PC-9 (cell line): ENCODE results near the gene MRPL43. TPM values are rescaled to one million over a fixed set of nuclear protein-coding genes. Genes with fewer than 3 reads are reported as not detected.

Experiments
- BruUV-seq: library from RNA; stranded (reverse); fragments of 400-500 nt; replicated peaks from 2 replicates; lab custom pipeline; 2021; lab: Mats Ljungman, UMichigan
- CTCF ChIA-PET: fragments of 300-600 bp; sonication (Branson Sonifier 250); formaldehyde crosslinking; loops from one replicate; lab custom pipeline; 2022; ENCODE audit warnings: antibody characterized with exemption; lab: Charles Lee
- POLR2A ChIA-PET: fragments of 300-600 bp; sonication (Branson Sonifier 250); formaldehyde crosslinking; loops from one replicate; lab custom pipeline; 2022; ENCODE audit warnings: antibody characterized with exemption; ENCODE audit not compliant: unreplicated experiment; lab: Charles Lee
- DNase-seq, 2 experiments: peaks; one replicate each; pipeline versions ENCODE4 v3.0.0 to v3.0.0-alpha.2; 2015 to 2022; ENCODE audit warnings: mixed read lengths in 1 of 2
- H2AFZ ChIP-seq: fragments of 200-600 bp; sonication (generic); 2 replicates; pipeline ENCODE4 v1.8.1; 2017; ENCODE audit warnings: antibody characterized with exemption
- H3F3A ChIP-seq: fragments of 200-600 bp; sonication (generic); 2 replicates; pipeline ENCODE4 v1.8.1; 2017; ENCODE audit warnings: antibody characterized with exemption, mild to moderate bottlenecking, low read depth; ENCODE audit not compliant: insufficient read depth
- H3K27ac ChIP-seq: fragments of 200-600 bp; sonication (generic); 2 replicates; pipeline ENCODE4 v1.6.1; 2016; ENCODE audit warnings: mixed run types
- H3K27me3 ChIP-seq: fragments of 200-600 bp; sonication (generic); 2 replicates; pipeline ENCODE4 v1.6.1; 2016; ENCODE audit warnings: low read depth, mixed run types; ENCODE audit not compliant: insufficient read depth
- H3K36me3 ChIP-seq: fragments of 200-600 bp; sonication (generic); 2 replicates; pipeline ENCODE4 v1.6.1; 2016; ENCODE audit warnings: low read depth, mixed run types
- H3K4me1 ChIP-seq: fragments of 200-600 bp; sonication (generic); replicated peaks from 2 replicates; pipeline ENCODE4 v1.6.1; 2016; ENCODE audit warnings: mixed run types; ENCODE audit not compliant: insufficient read depth
- H3K4me2 ChIP-seq: fragments of 200-600 bp; sonication (generic); 2 replicates; pipeline ENCODE4 v1.6.1; 2017; ENCODE audit warnings: mixed run types
- H3K4me3 ChIP-seq: fragments of 200-600 bp; sonication (generic); 2 replicates; pipeline ENCODE4 v1.6.1; 2016; ENCODE audit warnings: mixed run types
- H3K79me2 ChIP-seq: fragments of 200-600 bp; sonication (generic); 2 replicates; pipeline ENCODE4 v1.6.1; 2017; ENCODE audit warnings: low read depth, mixed run types
- H3K9me2 ChIP-seq: fragments of 200-600 bp; sonication (generic); 2 replicates; pipeline ENCODE4 v1.8.1; 2017; ENCODE audit warnings: mild to moderate bottlenecking; ENCODE audit not compliant: insufficient read depth
- H3K9me3 ChIP-seq: fragments of 200-600 bp; sonication (generic); 2 replicates; pipeline ENCODE4 v1.8.1; 2016; ENCODE audit warnings: low read depth; ENCODE audit not compliant: insufficient read depth
- H4K20me1 ChIP-seq: fragments of 200-600 bp; sonication (generic); 2 replicates; pipeline ENCODE4 v1.8.1; 2017; ENCODE audit not compliant: insufficient read depth
- EZH2 ChIP-seq: fragments of 200-600 bp; sonication (generic); IDR thresholded peaks from 2 replicates; pipeline ENCODE4 v1.8.0; 2017; ENCODE audit warnings: antibody characterized with exemption, low read depth
- intact Hi-C: fragments of 100-400 bp; cut with micrococcal nuclease; formaldehyde crosslinking; loops from one replicate; pipeline ENCODE4 v1.10.0; 2022; ENCODE audit not compliant: unreplicated experiment
- total RNA-seq: library from RNA; stranded (reverse); gene quantifications from 2 replicates; pipeline ENCODE4 v1.2.3, GENCODE V29; 2021
- TF ChIP-seq, protein P1 (sequence below): fragments of 200-600 bp; sonication (generic); conservative IDR thresholded peaks from 2 replicates; pipeline ENCODE4 v1.6.1; 2017; ENCODE audit warnings: mixed run types, antibody characterized with exemption, mild to moderate bottlenecking, moderate library complexity

MRPL43 gene
- total RNA-seq, 1 experiment from 2014 or later, result 45.7 TPM

GRCh38 chr10:101028446-101029337, 41.4 kb upstream of the MRPL43 start:
- H3F3A ChIP-seq, result peaks cover 16% of the 10 kb centered on the region; the same call in 1 of the 2 replicates

DNA sequence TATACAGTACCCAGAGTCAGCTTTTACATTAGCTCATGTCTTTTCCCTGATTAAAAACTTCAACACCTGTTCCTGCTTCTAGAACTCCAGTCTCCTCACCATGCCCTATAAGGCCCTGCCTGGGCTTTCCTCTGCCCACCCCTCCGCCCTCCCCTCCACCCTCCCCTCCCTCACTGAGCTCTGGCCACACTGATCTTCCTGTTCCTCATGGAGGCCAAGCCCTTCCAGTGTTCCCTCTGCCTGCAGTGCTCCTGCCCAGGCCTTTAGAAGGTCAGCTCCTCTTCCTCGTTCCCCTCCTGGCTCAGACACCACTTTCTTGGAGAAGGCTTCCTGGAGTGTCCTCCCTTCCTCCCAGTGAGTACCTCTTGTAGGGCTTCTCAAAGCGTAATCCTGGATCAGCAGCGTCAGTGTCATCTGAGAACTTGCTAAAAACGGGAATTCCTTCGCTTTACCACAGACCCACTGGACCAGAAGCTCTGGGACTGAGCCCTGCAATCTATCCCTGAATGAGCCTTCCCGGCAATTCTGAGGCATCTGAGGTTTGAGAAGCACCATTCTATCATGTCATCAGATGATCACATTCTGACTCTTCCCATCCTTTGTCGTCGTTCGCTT, 39.9 kb upstream of the MRPL43 start:
- TF ChIP-seq, protein P1, sequence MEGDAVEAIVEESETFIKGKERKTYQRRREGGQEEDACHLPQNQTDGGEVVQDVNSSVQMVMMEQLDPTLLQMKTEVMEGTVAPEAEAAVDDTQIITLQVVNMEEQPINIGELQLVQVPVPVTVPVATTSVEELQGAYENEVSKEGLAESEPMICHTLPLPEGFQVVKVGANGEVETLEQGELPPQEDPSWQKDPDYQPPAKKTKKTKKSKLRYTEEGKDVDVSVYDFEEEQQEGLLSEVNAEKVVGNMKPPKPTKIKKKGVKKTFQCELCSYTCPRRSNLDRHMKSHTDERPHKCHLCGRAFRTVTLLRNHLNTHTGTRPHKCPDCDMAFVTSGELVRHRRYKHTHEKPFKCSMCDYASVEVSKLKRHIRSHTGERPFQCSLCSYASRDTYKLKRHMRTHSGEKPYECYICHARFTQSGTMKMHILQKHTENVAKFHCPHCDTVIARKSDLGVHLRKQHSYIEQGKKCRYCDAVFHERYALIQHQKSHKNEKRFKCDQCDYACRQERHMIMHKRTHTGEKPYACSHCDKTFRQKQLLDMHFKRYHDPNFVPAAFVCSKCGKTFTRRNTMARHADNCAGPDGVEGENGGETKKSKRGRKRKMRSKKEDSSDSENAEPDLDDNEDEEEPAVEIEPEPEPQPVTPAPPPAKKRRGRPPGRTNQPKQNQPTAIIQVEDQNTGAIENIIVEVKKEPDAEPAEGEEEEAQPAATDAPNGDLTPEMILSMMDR, result no peak
- no peak for TF ChIP-seq EZH2
- CTCF ChIA-PET, result interaction anchor here (1.0 kb wide), 1 partner anchor 9 kb away, joined by 7 read pairs; no protein-coding TSS in a partner anchor
- Histone ChIP-seq H3K79me2 (no peaks in the 10 kb centered on the region), H4K20me1 (no peaks in the 10 kb centered on the region), H3K27me3 (no peaks in the 10 kb centered on the region), H3K9me2 (no peaks in the 10 kb centered on the region), H3K4me1 (peaks cover 5% of the 10 kb centered on the region; the same call in 1 of the 2 replicates), H2AFZ (no peak overlapping the region), H3K27ac (no peak overlapping the region), H3K4me3 (no peak overlapping the region), H3K4me2 (no peak overlapping the region), H3K9me3 (no peaks in the 10 kb centered on the region), H3F3A (peaks cover 3% of the 10 kb centered on the region; the same call in 1 of the 2 replicates), H3K36me3 (no peaks in the 10 kb centered on the region)
- BruUV-seq, result no TSS peak
- intact Hi-C loops, result no loop called here
- POLR2A ChIA-PET, result interaction anchor here (0.8 kb wide), 1 partner anchor 16 kb away, joined by 11 read pairs; no protein-coding TSS in a partner anchor
- no peak for DNase-seq

More at GRCh38 chr10:101028446-101029337, 41.4 kb upstream of the MRPL43 start:
- Histone ChIP-seq H4K20me1 (no peaks in the 10 kb centered on the region), H2AFZ (no peak overlapping the region), H3K36me3 (no peaks in the 10 kb centered on the region), H3K9me2 (no peaks in the 10 kb centered on the region), H3K4me3 (no peak overlapping the region), H3K4me1 (peaks cover 15% of the 10 kb centered on the region), H3K27ac (no peak overlapping the region), H3K4me2 (no peak overlapping the region), H3K9me3 (no peaks in the 10 kb centered on the region), H3K79me2 (no peaks in the 10 kb centered on the region), H3K27me3 (no peaks in the 10 kb centered on the region)
- TF ChIP-seq, protein P1, result no peak
- TF ChIP-seq EZH2, result no peak
- intact Hi-C loops, result no loop called here
- DNase-seq, result peak in 1 of 2 experiments; percentile 33
- ChIA-PET CTCF (interaction anchor here (0.7 to 1.0 kb wide), 2 partner anchors 10 to 23 kb away, joined by 3 read pairs; no protein-coding TSS in a partner anchor), POLR2A (interaction anchor here (0.6 to 0.8 kb wide), 2 partner anchors 36 to 493 kb away, joined by 3 to 4 read pairs; partner anchors contain the start of gene HIF1AN)
- no TSS peak for BruUV-seq

- POLR2A ChIA-PET, result no interaction called here
- Histone ChIP-seq H3K27ac (no peak overlapping the region), H3K4me3 (no peak overlapping the region), H3F3A (no peaks in the 10 kb centered on the region), H3K36me3 (no peaks in the 10 kb centered on the region), H3K4me2 (no peak overlapping the region), H3K9me3 (no peaks in the 10 kb centered on the region), H4K20me1 (no peaks in the 10 kb centered on the region), H3K79me2 (no peaks in the 10 kb centered on the region), H2AFZ (no peak overlapping the region), H3K27me3 (no peaks in the 10 kb centered on the region), H3K4me1 (no peaks in the 10 kb centered on the region), H3K9me2 (no peaks in the 10 kb centered on the region)
- CTCF ChIA-PET, result no interaction called here
- no peak for DNase-seq
- intact Hi-C loops, result no loop called here
- TF ChIP-seq EZH2, result no peak
- TF ChIP-seq, protein P1, result no peak
- no TSS peak for BruUV-seq
Measured at GRCh38 chr10:101022967-101023705, 35.8 kb upstream of the MRPL43 start.
